GM19395 (cell line): ENCODE measurements around the gene KAT2B.

Source experiments
- ATAC-seq: cut with Tn5 transposase; IDR thresholded peaks from one replicate; pipeline ENCODE4 v1.9.1; 2021; ENCODE audit warnings: mild to moderate bottlenecking, moderate library complexity; ENCODE audit not compliant: unreplicated experiment

Gene KAT2B

DNA sequence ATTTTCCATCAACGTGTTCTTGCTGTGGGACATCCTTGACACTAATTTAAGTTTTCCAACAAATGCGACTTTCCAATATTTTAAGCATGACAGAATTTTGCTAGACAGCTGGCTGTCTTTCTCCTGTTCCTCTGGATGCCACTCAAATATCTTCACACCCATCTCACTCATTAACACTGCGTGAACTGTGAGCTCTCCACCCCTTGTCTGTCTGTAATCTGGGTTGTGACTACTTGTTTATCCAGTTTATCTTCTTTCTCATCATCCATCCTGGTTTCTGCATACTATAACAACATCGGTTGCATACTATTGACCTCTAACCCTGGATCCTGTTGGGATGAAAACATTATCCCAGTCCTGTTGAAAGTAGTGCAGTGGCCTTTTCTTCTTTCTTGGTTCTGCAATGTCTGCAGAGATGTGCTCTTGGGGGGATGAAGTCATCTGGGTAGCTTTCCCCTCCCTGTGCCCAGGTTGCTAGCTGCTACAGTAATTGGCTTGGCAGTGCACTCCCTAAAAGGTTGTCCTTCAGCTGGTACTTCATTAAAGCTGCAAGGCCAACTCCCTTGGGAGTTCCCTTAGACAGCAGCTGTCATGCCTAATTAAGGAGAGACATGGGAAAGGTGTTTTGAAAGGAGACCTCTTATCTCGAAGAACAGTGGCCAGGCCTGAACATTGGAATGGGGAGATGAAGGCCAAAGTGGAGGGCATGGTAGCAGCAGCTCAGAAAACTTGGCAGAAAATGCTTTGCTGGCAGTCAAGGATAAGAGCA is 24.7 kb downstream of the KAT2B start:
- ATAC-seq: no peak

DNA sequence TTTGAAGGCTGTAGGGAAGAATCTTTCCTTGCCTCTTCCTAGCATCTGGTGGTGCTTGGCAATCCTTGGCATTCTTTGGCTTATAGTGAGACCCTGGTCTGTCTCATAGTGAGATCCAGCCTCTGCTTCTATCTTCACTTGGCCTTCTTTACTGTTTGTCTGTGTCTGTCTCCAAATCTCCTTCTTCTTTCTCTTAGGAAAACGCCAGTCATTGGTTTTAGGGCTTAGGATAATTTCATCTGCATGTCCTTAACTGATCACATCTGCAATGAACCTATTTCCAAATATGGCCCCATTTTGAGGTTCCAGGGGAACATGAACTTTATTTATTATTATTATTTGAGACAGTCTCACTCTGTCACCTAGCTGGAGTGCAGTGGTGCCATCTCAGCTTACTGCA is 25.8 kb downstream of the KAT2B start:
- ATAC-seq: no peak

- no peak for ATAC-seq
Observed at GRCh38 chr3:20066850-20067617, 26.8 kb downstream of the KAT2B start.

- ATAC-seq: no peak
Observed at GRCh38 chr3:20068512-20069177, 28.4 kb downstream of the KAT2B start.

- no peak for ATAC-seq
Observed at GRCh38 chr3:20069178-20069532, 28.9 kb downstream of the KAT2B start.

DNA sequence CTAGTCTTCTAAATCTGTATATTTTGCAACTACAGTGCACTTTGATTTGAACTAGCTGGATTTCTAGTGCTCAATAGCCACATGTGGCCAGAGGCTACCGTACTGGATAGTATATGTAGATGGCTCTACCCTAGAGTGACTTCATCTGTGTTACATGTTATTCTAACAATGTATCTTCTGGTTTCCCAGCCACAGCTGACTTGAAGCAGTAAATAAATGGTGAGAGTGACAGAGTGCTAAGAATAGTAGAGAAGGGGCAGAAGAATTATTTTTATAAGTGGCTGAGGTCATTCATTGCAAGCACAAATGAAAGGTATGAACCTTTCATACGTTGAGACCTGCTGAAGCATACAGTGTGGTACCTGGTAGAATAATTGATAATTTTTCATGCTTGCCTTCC is 30.9 kb downstream of the KAT2B start:
- ATAC-seq: no peak

DNA sequence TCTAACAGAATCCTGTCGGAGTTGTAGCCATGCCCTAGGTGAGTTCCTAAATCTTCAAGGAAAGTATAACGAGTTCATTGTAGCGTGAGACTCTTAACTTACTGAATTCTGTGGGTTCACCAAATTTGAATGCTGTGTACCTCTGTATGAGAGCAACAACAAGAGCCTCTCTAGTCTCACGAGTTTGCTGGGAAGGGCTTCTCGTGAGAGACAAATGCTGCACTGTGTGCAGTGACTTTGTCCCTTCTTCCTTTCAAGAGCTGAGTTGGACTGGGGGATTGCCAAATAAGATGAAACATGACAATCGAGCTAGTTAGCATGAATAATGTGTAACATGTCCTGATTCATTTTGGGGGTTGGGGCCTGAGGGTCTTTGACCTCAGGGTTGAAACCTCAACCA is 32.2 kb downstream of the KAT2B start:
- no peak for ATAC-seq

DNA sequence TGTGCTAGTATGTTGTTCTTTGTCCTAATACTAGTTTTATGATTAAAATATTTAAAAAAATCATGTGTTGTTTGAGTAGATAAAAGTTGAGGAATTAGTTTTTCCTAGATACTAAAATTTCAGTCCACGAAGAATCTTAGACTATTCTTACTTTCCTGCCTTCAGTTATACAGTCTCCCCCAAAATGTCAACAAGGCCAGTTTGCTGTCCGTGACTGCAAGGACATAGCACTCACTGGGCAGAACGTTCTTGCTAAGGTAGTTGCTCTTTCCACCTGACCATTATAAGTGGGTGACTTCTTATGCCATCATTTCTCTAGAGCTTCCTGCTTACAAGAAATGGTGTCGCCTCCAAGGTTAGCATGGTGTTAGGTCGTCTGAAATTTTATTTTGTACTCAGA is 32.8 kb downstream of the KAT2B start:
- no peak for ATAC-seq

DNA sequence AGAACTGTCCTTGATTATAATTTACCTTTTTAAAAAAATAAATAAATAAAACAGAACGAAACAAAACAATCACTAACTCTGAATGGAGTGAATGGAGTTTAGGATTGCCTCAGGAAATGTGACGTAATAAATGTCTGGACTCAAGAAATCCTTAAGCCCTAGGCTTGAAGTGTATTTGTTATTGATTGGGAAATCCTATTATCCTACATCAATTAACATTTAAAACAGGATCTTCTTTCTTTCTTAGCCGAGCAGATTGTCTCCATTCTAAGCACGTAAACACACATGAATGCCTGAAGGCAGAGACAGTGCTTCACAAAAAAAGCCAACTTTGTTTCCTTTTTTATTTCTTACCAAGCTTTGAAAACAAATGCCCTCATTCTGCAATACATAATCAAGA is 33.4 kb downstream of the KAT2B start:
- ATAC-seq: no peak

GRCh38 chr3:20074226-20075063 is 34.2 kb downstream of the KAT2B start:
- no peak for ATAC-seq

DNA sequence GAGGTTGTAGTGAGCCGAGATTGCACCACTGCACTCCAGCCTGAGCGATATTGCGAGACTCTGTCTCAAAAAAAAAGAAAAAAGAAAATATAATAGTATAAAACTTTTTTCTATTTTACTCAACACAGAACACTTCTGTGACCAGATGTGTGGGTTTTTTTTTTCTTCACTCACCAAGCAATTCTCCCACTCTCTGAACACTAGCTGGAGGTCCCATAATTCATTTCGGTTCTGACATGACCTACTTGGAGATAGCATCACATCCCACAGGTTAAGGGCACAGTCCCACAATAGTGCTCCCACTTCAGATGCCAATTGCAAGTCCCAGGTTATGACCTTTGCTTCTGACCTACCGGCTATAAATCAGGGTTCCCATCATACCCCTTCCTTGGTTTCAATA is 35.0 kb downstream of the KAT2B start:
- ATAC-seq: no peak

DNA sequence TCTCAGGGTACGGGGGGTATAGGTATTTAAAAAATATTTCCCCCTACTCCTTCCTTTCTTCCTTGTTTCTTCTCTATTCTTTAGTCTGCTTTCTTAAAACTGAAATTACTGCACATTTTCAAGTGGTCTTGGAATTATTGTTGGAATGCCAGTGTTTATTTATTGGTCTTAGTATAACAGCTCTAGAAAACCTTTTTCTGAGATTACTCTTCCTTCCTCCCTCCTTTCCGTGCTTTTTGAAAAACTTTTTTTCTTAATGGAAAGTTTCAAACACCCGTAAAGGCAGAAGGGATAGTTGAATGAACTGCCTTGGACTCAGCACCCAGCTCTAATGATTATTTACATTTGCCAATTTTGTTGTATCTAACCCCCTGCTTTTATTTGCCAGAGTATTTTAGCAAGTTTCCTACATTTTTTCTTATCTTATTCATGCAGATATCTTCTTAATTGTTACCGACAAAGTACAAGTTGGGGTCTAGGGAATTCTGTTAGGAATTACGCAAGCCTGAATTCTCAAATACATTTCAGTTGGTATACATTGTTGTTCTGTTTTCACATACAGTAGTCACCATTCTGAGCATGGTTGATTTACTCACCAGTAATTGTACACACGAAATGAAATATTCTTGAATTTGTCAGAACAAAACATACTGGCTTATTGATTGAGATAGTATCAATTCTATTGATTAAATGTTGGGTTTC is 36.2 kb downstream of the KAT2B start:
- ATAC-seq: no peak

GRCh38 chr3:20077068-20077467 is 36.8 kb downstream of the KAT2B start:
- ATAC-seq: no peak

DNA sequence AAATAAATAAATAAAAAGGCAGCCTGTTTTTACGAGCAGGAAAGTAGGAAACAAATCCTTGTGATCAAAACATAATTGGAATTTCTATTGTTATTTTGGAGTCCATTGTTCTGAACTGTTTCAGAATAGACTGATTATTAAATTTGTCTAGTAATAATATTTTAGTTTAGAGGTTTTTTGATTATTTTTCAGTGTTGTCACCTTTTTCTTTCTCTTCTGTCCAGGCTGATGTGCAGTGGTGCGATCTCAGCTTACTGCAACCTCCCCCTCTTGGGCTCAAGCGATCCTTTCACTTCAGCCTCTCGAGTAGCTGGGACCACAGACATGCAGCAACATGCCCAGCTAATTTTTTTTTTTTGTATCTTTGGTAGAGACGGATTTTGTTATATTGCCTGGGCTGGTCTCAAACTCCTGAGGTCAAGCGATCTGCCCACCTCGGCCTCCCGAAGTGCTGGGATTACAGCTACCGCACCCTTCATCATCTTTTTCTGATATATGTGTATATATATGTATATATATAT is 38.0 kb downstream of the KAT2B start:
- no peak for ATAC-seq

DNA sequence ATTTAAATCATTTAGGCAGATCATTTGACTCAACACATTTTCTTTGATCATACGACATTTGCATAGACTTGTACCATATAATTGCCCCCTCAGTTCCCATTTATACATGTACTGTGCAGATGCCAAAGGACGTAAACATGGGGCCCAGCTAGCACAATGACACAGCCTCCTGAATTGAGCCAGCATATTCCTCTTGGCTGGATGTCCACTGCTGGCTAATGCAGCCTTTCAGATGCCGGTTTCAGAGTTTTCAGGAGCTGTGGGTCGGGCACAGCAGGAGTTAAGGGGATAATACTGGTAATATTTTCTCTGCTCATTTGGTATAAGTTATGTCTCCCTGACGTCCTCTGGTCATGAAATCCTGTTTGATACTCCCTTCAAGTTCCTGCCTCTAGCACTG is 39.4 kb downstream of the KAT2B start:
- no peak for ATAC-seq

DNA sequence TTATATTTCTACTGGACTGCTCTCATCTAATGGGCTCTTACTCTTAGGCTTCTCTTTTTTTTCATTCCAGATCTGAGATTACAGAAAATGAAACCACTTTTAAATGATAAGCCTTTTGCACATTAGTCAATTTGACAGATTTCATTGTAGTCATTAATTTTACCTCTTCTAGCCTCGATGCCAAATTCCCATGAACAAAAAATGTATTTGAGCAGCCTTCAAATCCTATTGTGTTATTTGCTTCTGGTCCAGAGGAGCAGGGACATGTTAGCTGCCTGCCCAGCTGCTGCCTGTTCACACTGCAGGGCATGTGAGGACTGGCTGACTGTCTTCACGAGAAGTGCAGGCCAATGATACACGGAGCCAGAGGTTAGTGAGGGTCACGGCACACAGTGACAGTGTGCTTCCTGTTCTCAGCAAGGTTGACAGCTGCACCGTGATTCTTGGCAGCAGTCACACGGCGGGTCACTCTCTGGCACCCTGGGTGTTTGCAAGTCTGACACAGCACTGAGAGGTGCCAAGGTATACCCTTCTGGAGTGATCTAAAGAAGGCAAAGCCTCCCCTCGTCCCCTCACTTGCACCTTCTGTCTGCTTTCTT is 40.8 kb downstream of the KAT2B start:
- ATAC-seq: peak; percentile 95

DNA sequence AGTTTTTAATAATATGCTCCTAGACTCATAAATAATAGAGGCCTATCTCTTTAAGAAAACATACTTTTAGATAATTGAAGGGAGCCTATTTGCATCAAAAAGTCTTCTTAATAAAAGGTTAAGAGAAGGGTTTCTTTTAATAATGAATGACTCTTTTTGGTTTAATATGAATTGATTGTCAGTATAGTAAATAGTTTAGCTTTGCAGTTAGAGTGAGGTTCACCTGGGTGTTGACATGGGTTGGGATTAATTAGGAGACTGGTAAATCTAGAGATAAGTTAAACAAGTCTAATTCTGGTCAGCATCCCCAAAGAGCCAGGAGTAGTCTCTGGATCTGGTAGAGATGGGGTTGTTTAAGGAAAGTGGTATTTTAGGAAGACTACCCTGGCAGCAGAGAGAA is 43.0 kb downstream of the KAT2B start:
- ATAC-seq: no peak

GRCh38 chr3:20083953-20084352 is 43.7 kb downstream of the KAT2B start:
- ATAC-seq: no peak

DNA sequence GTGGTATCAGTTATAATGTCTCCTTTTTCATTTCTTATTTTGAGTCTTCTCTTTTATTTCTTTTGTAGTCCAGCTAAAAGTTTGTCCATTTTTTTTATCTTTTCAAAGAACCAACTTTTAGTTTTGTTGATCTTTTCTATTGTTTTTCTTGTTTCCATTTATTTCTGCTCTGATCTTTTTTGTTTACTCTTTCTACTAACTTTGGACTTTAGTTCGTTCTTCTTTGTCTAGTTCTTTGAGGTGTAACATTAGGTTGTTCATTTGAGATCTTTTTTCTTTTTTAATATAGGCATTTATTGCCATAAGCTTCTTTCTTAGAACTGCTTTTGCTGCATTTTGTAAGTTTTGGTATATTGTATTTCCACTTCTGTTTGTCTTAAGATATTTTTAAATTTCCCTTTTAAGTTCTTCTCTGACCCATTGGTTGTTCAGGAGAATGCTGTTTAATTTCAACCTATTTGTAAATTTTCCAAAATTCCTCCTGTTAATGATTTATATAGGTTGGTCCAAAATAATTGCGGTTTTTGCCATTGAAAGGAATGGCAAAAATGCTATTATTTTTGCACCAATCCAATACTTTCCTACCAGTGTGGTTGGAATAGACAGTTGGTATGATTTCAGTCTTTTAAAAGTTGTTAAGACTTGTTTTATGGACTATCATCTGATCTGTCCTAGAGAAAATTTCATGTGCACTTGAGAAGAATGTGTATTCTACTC is 51.2 kb downstream of the KAT2B start:
- ATAC-seq: no peak
